Esophagus (tissue), 2 donors: ENCODE data around the gene MRPL37. TPM values are rescaled to one million over a fixed set of nuclear protein-coding genes. Genes with fewer than 3 reads are reported as not detected.

Source experiments
- H3K27ac ChIP-seq, 2 donors: one replicate each; pipeline ENCODE4 v1.5.1; 2013; ENCODE audit warnings: low read depth in 2 of 2, mild to moderate bottlenecking in 2 of 2, inconsistent platforms in 1 of 2, low read length in 1 of 2, moderate library complexity in 1 of 2
- H3K27me3 ChIP-seq, 2 donors: one replicate each; pipeline ENCODE4 v1.6.1; 2013; ENCODE audit warnings: low read length in 2 of 2, control low read depth in 1 of 2, mild to moderate bottlenecking in 1 of 2; ENCODE audit not compliant: insufficient read depth in 2 of 2, control insufficient read depth in 1 of 2
- H3K36me3 ChIP-seq, 2 donors: one replicate each; pipeline ENCODE4 v1.6.1; 2013; ENCODE audit warnings: low read length in 1 of 2; ENCODE audit not compliant: control insufficient read depth in 2 of 2, insufficient read depth in 2 of 2
- H3K4me1 ChIP-seq, 2 donors: one replicate each; pipeline ENCODE4 v1.6.1; 2013; ENCODE audit warnings: low read length in 1 of 2; ENCODE audit not compliant: control insufficient read depth in 2 of 2, insufficient read depth in 2 of 2
- H3K4me3 ChIP-seq, 2 donors: one replicate each; pipeline ENCODE4 v1.5.1; 2013; ENCODE audit warnings: low read length in 2 of 2, mild to moderate bottlenecking in 2 of 2, low read depth in 1 of 2, moderate library complexity in 1 of 2
- H3K9me3 ChIP-seq, 2 donors: one replicate each; pipeline ENCODE4 v1.6.1; 2013; ENCODE audit warnings: mild to moderate bottlenecking in 2 of 2, low read depth in 1 of 2, low read length in 1 of 2, moderate library complexity in 1 of 2; ENCODE audit not compliant: control insufficient read depth in 2 of 2, insufficient read depth in 1 of 2
- WGBS, 2 donors: extraction: QIAGEN DNeasy Blood & Tissue Kit; methylation state at CpG; one replicate each; pipeline ENCODE4 v1.1.7; 2013; 5-methylcytosine and 5-hydroxymethylcytosine counted together
- polyA plus RNA-seq, 2 donors: library from polyadenylated mRNA; stranded (reverse); fragments of 200-250 nt; gene quantifications; one replicate each; pipeline ENCODE4 v1.2.3, GENCODE V29; 2013
- donor health status: healthy with polysubstance abuse.
- donor health status: Bipolar disorder and iron deficiency.

The MRPL37 gene
- polyA plus RNA-seq, 2 donors = 17.8 to 69.7 TPM

- H3K27ac ChIP-seq = no peak overlapping the region
- no peaks in the 10 kb centered on the region for H3K27me3 ChIP-seq
- H3K4me3 ChIP-seq = no peak overlapping the region
- no peaks in the 10 kb centered on the region for H3K9me3 ChIP-seq
- H3K36me3 ChIP-seq = peaks cover 0 to 20% of the 10 kb centered on the region in 2 donors
- WGBS, 2 donors = 81 to 87% methylated on average over 9 of the region's 9 CpGs
- H3K4me1 ChIP-seq = peaks cover 0 to 5% of the 10 kb centered on the region in 2 donors
Measured at GRCh38 chr1:54255026-54255702, 55.2 kb downstream of the MRPL37 start.

- 84 to 90% methylated on average over 13 of the region's 13 CpGs for WGBS, 2 donors
- no peak overlapping the region for H3K27ac ChIP-seq
- no peaks in the 10 kb centered on the region for H3K27me3 ChIP-seq
- no peaks in the 10 kb centered on the region for H3K9me3 ChIP-seq
- H3K4me1 ChIP-seq = peaks cover 0 to 6% of the 10 kb centered on the region in 2 donors
- H3K36me3 ChIP-seq = peaks cover 0 to 12% of the 10 kb centered on the region in 2 donors
- H3K4me3 ChIP-seq = no peak overlapping the region
Measured at GRCh38 chr1:54256522-54257345, 56.8 kb downstream of the MRPL37 start.

- Histone ChIP-seq H3K4me1 (peaks cover 0 to 6% of the 10 kb centered on the region in 2 donors), H3K9me3 (no peaks in the 10 kb centered on the region), H3K27ac (no peak overlapping the region), H3K36me3 (peaks cover 0 to 11% of the 10 kb centered on the region in 2 donors), H3K4me3 (no peak overlapping the region), H3K27me3 (no peaks in the 10 kb centered on the region)
- 78 to 87% methylated on average over 10 of the region's 10 CpGs for WGBS, 2 donors
Measured at GRCh38 chr1:54257346-54257620, 57.3 kb downstream of the MRPL37 start.

GRCh38 chr1:54257876-54258275 lies 57.9 kb downstream of the MRPL37 start:
- 93 to 96% methylated on average over 23 of the region's 23 CpGs for WGBS, 2 donors
- H3K4me3 ChIP-seq = no peak overlapping the region
- peaks cover 0 to 6% of the 10 kb centered on the region in 2 donors for H3K4me1 ChIP-seq
- H3K36me3 ChIP-seq = peaks cover 0 to 11% of the 10 kb centered on the region in 2 donors
- no peaks in the 10 kb centered on the region for H3K9me3 ChIP-seq
- H3K27ac ChIP-seq = no peak overlapping the region
- no peaks in the 10 kb centered on the region for H3K27me3 ChIP-seq

GRCh38 chr1:54259546-54260140 lies 59.7 kb downstream of the MRPL37 start:
- peaks cover 0 to 6% of the 10 kb centered on the region in 2 donors for H3K4me1 ChIP-seq
- H3K36me3 ChIP-seq = peaks cover 0 to 9% of the 10 kb centered on the region in 2 donors
- WGBS, 2 donors = 82 to 92% methylated on average over 15 to 16 of the region's 16 CpGs
- H3K27me3 ChIP-seq = no peaks in the 10 kb centered on the region
- no peak overlapping the region for H3K4me3 ChIP-seq
- no peaks in the 10 kb centered on the region for H3K9me3 ChIP-seq
- no peak overlapping the region for H3K27ac ChIP-seq

GRCh38 chr1:54260810-54261209 lies 60.8 kb downstream of the MRPL37 start:
- Histone ChIP-seq H3K27ac (no peak overlapping the region), H3K27me3 (no peaks in the 10 kb centered on the region), H3K4me1 (peaks cover 0 to 6% of the 10 kb centered on the region in 2 donors), H3K4me3 (no peak overlapping the region), H3K9me3 (no peaks in the 10 kb centered on the region), H3K36me3 (peaks cover 0 to 9% of the 10 kb centered on the region in 2 donors)
- WGBS, 2 donors = 87 to 92% methylated on average over 10 of the region's 10 CpGs

- Histone ChIP-seq H3K4me1 (peaks cover 3 to 6% of the 10 kb centered on the region in 2 donors), H3K36me3 (peaks cover 0 to 9% of the 10 kb centered on the region in 2 donors), H3K9me3 (no peaks in the 10 kb centered on the region), H3K4me3 (no peak overlapping the region), H3K27ac (no peak overlapping the region), H3K27me3 (no peaks in the 10 kb centered on the region)
- WGBS, 2 donors = 89 to 92% methylated on average over 7 of the region's 7 CpGs
Measured at GRCh38 chr1:54262244-54262643, 62.3 kb downstream of the MRPL37 start.

GRCh38 chr1:54263601-54264226 lies 63.7 kb downstream of the MRPL37 start:
- Histone ChIP-seq H3K27ac (no peak overlapping the region), H3K27me3 (no peaks in the 10 kb centered on the region), H3K4me3 (no peak overlapping the region), H3K4me1 (peaks cover 3 to 6% of the 10 kb centered on the region in 2 donors), H3K9me3 (no peaks in the 10 kb centered on the region), H3K36me3 (peaks cover 0 to 5% of the 10 kb centered on the region in 2 donors)
- 61 to 71% methylated on average over 6 of the region's 6 CpGs for WGBS, 2 donors

- Histone ChIP-seq H3K4me3 (no peak overlapping the region), H3K27ac (no peak overlapping the region), H3K4me1 (peaks cover 3 to 6% of the 10 kb centered on the region in 2 donors), H3K9me3 (no peaks in the 10 kb centered on the region), H3K36me3 (peaks cover 0 to 5% of the 10 kb centered on the region in 2 donors), H3K27me3 (no peaks in the 10 kb centered on the region)
- 73 to 83% methylated on average over 8 of the region's 8 CpGs for WGBS, 2 donors
Measured at GRCh38 chr1:54265126-54265525, 65.2 kb downstream of the MRPL37 start.
